ENCODE results near the gene ASMTL.
"Not testable (repeated sequence)": the region's sequence is repeated elsewhere in the genome, so short reads cannot be mapped to it uniquely, and the experiment has no call there.

ASMTL gene

GRCh38 chrX:1453395-1453783, 680 bp upstream of the ASMTL start:
- no peak for DNase-seq

- DNase-seq = no peak
Measured at GRCh38 chrX:1451661-1452515, 821 bp downstream of the ASMTL start.

- no peak for DNase-seq
Measured at GRCh38 chrX:1451251-1451660, 1.5 kb downstream of the ASMTL start.

DNA sequence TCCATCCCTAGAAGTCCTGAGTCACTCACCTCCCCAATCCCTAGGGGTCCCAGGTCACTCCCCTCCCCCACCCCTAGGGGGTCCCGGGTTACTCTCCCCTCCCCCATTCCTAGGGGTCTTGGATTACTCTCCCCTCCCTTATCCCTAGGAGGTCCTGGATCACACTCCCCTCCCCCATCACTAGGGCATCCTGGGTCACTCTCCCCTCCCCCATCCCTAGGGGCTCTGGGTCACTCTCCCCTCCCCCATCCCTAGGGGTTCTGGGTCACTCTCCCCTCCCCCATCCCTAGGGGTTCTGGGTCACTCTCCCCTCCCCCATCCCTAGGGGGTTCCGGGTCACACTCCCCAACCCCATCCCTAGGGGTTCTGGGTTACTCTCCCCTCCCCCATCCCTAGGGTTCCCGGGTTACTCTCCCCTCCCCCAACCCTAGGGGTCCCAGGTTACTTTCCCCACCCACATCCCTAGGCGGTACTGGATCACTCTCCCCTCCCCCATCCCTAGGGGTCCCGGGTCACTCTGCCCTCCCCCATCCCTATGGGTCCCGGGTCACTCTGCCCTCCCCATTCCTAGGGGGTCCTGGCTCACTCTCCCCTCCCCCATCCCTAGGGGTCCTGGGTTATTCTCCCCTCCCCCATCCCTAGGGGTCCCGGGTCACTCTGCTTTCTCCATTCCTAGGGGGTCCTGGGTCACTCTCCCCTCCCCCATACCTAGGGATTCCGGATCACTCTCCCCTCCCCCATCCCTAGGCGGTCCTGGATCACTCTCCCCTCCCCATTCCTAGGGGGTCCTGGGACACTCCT, 2.1 kb downstream of the ASMTL start:
- DNase-seq = no peak

DNA sequence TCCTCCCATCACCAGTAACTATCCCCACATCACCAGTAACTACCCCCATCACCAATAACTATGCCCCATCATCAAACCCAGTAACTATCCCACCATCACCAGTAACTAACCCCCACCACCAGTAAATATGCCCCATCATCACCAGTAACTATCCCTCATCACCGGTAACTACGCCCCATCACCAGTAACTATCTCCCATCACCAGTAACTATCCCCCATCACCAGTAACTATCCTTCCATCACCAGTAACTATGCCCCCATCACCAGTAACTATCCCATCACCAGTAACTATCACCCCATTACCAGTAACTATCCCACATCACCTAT, 2.9 kb downstream of the ASMTL start:
- no peak for DNase-seq

GRCh38 chrX:1449036-1449822, 3.5 kb downstream of the ASMTL start:
- no peak for DNase-seq

DNA sequence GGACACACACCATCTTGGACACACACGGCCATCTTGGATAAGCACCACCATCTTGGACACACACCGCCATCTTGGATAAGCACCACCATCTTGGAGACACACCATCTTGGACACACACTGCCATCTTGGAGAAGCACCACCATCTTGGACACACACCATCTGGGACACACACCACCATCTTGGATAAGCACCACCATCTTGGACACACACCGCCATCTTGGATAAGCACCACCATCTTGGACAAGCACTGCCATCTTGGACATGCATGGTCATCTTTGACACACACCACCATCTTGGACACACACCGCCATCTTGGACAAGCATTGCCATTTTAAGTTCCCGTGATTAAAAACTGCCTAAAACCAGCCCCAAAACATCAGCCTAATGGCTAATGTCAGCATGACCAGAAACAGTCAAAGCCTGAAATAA, 4.1 kb downstream of the ASMTL start:
- not testable (repeated sequence) for DNase-seq

DNA sequence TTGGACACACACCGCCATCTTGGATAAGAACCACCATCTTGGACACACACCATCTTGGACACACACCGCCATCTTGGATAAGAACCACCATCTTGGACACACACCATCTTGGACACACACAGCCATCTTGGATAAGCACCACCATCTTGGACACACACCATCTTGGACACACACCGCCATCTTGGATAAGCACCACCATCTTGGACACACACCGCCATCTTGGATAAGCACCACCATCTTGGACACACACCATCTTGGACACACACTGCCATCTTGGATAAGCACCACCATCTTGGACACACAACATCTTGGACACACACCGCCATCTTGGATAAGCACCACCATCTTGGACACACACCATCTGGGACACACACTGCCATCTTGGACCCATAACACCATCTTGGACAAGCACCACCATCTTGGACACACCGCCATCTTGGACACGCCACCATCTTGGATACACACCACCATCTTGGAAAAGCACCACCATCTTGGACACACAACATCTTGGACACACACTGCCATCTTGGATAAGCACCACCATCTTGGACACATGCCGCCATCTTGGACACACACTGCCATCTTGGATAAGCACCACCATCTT, 4.6 kb downstream of the ASMTL start:
- not testable (repeated sequence) for DNase-seq

- DNase-seq = not testable (repeated sequence)
Measured at GRCh38 chrX:1446984-1447968, 5.4 kb downstream of the ASMTL start.

- DNase-seq = no peak
Measured at GRCh38 chrX:1444561-1445500, 7.9 kb downstream of the ASMTL start.

DNA sequence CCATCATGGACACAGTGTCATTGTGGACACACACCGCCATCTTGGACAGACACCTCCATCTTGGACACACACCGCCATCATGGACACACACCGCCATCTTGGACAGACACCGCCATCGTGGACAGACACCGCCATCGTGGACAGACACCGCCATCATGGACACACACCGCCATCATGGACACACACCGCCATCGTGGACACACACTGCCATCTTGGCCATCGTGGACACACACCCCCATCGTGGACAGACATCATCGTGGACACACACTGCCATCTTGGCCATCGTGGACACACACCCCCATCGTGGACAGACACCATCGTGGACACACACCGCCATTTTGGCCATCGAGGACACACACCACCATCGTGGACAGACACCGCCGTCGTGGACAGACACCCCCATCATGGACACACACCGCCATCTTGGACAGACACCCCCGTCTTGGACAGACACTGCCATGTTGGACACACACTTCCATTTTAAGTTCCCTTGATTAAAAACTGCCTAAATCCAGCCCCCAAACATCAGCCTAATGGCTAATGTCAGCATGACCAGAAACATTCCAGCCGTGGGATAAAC, 9.1 kb downstream of the ASMTL start:
- DNase-seq = no peak

GRCh38 chrX:1442724-1443367, 9.9 kb downstream of the ASMTL start:
- DNase-seq = no peak

- no peak for DNase-seq
Measured at GRCh38 chrX:1442016-1442665, 10.6 kb downstream of the ASMTL start.

DNA sequence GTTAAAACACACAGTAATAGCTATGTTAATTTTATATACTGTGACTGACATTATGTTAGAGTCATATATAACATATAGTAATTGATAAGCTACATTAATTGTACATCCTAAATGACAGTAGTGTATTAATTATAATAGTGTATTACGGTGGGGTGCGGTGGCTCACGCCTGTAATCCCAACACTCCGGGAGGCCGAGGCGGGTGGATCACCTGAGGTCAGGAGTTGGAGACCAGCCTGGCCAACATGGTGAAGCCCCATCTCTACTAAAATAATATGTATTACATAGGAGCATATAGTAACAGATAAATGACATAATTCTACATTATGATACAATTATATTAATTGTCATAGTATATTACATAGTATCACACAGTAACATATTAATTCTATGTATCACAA, 12.2 kb downstream of the ASMTL start:
- DNase-seq = no peak

DNA sequence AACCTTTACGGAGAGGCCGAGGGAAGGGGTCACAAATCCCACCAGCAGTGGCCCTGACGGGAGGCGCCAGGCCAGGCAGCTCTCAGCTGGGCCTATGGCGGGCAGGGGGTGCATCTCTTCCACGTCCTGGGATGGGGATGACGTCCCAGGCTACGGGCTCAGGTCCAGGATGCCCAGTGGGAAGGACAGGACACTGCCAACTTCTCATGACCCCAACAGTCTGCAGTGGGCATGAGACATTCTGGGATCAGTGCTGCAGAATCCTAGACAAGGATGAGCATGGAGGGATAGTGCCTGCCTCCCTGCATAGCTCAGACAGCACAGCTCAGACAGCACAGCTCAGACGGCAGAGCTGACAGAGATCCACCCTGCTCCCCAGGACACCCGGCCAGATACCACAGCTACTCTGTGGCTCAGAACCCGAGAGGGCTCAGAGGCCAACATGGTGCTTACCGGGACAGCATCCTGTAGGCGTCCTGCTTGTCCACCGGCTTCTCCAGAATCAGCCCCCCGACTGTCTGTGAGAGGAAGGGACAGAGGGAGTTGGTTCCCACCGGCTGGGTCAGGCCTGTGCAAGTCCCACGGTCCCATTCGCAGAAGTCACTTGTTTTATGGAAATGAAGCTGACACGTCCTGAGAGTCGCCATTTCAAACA, 17.3 kb downstream of the ASMTL start:
- DNase-seq = no peak

- DNase-seq = no peak
Measured at GRCh38 chrX:1434871-1435240, 17.9 kb downstream of the ASMTL start.

GRCh38 chrX:1433646-1434357, 18.9 kb downstream of the ASMTL start:
- DNase-seq = no peak

GRCh38 chrX:1430451-1430850, 22.3 kb downstream of the ASMTL start:
- DNase-seq = no peak

Data from EL (cell line).